Stimulated activated CD4-positive, alpha-beta T cell treated with anti-CD3 and anti-CD28 coated beads, Interleukin-1b, Interleukin-23, amount 100 ng/mL, for 4 hours (primary cell): Measurements from ENCODE around the gene ATXN1.

Source experiments
- DNase-seq, 2 donors: peaks; one replicate each; pipeline ENCODE4 v3.0.0-alpha.2; 2020; ENCODE audit warnings: low read depth in 2 of 2

Gene ATXN1

DNA sequence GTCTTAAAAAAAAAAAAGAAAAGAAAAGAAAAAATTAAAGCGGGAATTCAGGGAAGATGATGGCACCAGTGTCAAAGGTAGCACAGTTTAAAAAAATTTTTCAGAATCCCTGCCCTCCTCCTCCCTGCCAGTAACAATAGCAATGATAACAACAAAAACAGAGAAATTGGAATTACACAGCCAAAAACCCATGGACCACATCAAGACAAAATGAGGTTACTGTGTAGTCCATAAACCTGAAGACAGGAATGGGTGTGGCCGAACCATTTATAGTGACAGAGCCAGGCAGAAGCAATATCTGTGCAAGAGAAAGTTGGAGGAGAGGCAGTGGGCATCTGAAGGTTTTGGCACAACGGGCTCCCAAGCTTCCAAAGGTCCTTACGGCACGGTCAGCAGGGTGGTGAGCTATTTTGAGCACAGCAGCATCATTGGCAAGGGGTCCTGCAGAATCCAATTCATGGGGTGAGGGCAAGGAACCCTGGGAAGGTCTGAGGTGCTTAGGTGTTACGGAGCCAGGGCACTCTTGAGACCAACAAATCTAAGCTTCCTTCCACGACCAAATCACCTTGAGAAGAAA, 320.5 kb downstream of the ATXN1 start:
- DNase-seq = no peak

DNA sequence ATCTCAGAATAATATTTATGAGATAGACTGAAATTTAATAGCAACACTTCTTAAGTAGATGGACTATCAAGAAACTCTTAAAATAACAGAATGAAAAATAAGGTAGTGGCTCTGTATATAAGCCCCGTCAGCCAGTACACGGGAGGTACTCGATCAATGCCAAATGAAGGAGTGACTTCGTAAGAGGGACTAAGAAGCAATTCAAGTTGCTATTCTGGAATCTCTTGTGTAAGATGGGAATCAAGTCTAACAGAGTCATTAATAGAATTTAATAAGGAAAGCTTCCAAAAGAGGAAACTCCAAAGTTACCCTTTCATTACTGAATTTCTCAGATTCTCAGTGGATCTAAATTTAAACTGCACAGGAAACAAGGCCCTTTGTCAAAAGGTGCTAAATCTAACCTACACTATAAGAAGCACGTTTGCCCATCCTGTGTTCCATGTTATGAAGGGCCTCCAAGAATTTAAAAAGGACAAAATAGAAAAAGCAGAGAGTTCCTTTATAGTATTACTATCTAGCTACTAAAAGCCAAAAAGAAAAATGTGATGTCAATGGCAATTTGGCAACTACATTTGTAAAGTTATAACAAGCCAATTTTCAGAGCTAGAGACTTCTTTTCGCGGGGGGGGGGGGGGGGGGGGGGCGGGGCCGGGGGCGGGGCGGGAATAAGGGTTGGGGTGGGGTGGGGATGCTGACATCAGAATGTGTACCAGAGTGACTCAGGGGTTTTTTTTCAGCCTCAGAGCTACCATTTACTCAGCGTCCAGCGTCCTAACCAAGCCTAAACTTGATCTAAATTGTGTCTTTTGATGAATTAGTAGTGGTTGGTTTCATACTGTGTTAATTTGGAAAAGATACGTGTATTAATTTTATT, 322.3 kb downstream of the ATXN1 start:
- DNase-seq = no peak

DNA sequence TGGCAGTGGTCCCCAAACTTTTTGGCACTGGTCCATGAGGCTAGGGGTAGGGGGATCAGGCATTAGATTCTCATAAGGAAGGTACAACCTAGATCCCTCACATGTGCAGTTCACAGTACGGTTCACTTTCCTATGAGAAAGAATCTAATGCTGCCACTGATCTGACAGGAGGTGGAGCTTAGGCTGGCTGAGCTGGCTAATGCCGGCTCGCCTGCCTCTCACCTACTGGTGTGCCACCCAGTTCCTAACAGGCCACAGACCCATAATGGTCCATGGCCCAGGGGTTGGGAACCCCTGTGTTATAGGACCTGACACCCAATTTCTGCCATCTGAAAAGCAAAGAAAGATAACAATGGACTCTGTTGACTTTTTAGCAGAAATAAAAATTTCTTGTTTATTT, 323.3 kb downstream of the ATXN1 start:
- DNase-seq = no peak

DNA sequence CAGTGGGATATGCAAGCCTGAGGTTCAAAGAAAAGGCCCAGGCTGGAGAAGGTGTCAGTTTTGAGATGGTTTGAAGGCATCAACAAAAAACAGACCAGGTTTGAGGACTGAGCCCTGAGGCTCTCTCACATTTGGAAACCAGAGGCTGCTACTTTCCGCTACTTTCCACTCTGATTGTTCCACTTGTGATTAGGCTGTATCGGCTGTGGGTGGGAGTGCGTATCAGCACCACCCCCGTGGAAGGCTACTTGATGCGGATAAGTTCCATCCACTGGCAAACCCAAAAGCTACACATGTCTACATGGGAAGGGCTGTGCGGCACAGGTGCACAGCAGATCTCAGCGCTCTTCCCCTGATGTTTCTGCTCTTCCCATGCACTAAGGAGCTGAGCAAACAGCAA, 324.2 kb downstream of the ATXN1 start:
- DNase-seq = no peak

DNA sequence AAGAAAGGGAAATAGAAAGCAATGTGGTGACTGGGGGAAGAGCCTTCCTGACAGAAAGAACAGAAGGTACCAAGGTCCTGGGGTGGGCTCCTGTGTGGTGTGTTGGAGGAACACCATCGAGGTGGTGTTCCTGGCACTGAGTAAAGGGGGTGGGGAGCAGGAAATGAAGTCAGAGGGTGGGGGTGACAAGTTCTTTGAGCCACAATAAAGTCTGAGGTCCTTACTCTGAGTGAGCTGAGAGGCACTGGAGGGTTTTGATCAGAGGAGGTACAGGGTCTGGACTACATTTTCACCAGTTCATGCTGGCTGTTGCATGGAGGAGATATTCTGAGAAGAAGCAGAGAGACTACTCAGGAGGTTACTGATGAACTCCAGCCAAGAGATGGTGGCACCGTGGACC, 324.7 kb downstream of the ATXN1 start:
- DNase-seq = no peak

DNA sequence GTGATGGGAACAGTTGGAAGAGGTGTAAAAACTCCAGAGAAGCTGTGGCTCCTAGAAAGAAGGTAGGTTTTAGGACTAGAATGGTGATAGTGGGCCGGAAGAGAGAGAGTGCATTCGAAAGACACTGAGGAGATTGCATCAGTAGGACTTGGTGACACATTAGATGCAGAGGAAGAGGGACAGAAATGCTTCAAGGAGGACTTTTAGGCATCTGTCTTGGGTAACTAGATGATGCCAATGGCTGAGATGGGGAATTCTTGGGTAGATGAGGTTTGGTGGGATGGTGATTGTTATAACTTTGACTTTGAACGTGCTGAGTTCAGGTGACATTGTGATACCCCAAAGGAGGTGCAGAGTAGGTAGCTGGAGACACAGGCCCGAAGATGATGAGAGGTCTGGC, 326.4 kb downstream of the ATXN1 start:
- no peak for DNase-seq

DNA sequence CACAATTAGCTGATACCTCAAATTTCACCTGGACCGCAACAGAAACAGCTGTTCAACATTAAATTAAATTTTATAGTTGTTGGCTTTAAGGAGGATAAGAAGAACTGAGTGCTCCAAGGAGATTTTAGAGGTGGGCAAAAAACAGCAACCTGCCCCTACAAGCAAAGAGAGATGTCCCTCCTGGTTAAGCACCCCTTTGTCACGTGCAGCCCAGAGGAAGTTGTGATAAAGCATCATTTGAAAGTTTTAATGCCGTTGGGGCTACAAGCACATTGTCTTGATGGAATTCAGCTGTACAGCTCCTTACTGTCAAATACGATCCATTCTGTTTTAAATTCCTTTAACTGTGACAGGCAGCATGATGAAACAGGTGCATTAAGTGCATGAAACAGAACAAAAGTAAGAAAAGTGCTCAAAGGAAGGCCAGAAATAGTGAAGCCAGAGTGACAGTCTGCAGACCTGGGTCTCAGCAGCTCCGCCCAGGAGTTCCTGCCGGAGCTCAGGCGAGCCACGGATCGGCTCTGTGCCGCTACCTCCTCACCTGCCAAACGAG, 327.8 kb downstream of the ATXN1 start:
- DNase-seq = no peak

DNA sequence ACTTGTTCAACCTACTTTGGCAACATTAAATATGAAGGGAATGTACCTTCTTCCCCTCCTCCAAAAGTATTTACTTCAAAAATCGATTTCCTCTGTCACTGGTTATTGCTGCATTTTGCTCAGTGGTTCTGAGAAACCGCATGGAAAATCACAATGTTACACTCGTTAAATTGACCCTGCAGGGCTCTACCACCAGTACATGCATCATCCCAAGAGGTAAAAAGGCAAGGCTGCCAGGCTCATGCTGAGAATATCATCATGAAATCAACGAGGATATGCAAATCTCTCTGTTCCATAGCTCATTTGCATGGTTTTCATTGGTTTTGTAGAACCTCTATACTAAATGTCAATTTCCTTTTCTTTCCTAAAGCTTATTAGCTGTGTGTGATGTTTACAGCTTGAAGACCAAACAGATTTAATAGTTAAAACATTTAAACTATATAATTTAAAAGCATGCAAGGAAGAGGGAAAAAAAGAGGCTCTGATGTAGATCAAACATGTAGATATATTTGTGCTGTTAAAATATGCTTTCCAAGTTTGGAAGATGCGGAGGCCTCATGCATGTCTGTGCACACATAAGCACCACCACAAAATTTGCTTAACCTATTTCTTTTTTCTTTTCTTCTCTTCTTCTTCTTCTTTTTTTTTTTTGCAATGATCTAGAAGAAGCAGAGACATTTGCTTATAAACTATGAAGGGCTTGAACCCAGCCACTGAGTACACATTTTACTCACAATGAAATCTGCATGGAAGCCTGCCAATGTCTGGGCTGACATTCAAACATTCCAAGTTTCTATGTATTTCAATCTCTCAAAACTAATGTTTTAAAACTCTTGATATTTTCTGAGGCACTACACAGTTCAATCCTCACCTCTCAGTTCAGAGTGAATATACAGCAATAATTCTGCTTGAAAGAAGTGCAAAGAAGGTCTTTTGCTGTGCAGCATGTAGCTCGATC, 328.9 kb downstream of the ATXN1 start:
- DNase-seq = no peak

DNA sequence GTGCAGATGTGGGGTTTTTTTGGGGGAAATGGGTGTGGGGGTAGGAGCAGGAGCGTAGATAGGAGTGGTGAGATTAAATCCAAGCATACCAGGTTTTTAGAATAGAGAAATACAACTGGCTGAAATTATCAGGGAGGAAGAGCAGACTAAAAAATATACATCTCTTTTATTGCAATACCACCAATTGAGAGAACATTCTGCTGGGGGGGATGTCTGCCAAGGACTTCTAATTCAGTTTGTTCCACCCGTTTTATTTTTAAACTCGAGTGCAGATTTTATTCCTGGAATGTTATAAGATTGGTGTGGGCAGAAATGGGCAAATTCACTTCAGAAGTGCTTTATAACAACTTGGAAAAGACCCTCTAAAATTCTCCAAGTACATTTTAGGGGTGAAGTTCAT, 330.2 kb downstream of the ATXN1 start:
- no peak for DNase-seq

DNA sequence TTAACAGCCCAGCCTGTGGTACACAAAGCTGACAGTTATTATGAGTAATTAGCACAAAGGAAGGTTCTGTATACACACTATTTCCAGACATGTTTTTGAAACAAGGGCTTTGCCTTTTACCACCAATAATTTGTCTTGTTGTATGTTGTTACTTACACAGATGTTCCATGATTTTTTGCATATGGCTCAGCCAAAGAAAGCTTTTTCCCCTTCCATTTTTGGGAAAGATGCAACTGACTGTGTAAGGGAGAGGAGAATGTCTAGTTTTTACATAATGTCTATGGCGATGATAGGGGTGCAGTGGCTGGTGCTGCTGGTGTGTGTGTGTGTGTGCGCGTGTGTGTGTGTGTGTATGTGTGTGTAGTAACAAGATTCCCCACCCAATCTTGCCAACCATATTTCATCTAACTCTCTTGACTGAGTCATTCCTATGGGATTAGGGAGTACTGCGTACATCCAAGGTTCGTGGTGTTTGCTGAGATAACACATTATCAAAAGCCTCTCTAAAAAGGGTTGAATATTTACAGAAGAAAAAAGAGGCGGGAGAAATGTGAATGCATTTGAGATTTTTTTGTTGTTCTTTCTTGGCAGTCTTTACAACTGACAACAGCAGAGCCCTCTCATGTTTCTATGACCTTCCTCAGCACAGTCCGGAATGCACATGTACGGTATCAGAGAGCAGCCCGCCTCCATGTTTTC, 330.7 kb downstream of the ATXN1 start:
- no peak for DNase-seq

DNA sequence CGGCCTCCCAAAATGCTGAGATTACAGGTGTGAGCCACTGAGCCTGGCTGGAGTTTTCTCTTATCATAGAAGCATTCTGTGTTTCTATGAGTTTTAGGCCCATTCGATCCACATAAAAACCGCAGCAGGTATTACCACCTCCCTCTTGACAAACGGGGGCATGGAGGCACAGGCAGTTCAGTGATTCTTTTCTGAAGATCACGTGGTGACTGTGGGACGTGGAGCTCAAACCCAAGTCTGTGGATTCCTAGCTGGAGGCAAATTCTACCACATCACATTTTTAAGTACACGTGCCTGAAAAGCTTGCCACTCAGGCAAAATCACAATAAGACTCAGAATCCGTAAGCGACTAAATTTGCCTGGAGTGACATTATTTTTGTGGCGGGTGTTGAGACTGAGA, 331.6 kb downstream of the ATXN1 start:
- no peak for DNase-seq

DNA sequence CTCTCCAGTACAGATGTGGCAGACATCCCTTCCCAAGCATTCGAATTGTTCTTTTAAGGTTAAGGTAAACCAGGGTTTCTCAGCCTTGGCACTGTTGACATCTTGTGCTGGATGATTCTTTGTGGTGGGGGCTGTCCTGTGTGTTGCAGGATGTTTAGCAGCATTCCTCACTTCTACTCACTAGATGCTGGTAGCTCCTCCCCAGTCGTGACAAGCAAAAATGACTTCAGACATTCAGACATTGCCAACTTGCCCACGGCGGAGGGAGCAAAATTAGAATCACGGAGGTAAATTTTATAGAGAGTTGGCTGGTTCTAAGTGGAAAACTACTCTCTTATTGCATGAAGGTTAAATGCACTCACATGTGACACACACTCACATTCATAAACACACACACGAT, 334.1 kb downstream of the ATXN1 start:
- no peak for DNase-seq

DNA sequence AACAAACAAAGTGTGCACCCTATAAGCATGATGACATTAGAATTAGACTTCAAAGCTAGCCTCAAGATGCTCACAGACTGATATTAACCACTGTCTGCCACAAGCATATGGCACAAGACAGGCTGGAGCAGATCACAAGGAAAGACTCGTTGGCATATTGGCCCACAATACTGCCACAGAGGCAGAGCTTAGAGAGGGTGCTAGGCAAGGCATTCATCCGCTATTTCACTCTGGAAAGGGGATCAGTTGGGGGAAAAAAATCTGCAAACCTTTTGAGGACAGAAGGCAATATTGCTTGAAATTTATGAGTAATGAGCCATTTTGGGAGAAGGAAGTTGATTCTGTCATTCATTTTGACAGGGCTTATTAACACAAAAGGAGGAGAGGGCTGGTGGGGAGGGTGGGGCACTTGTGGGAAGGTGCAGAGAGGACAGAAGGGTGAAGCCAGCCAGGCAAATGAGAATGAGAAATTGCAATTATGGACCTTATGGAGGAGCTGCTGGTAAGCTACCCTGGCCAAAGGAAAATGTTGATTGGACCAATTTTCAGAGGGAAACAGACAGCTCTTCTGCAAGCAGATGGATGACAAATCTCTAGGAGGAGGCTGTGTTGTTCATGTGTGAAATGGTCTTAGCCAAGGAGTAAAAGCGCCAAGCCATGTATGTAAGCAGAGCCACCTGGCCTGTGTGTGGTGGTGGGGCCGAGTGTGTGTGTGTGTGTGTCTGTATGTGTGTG, 335.2 kb downstream of the ATXN1 start:
- DNase-seq = no peak

DNA sequence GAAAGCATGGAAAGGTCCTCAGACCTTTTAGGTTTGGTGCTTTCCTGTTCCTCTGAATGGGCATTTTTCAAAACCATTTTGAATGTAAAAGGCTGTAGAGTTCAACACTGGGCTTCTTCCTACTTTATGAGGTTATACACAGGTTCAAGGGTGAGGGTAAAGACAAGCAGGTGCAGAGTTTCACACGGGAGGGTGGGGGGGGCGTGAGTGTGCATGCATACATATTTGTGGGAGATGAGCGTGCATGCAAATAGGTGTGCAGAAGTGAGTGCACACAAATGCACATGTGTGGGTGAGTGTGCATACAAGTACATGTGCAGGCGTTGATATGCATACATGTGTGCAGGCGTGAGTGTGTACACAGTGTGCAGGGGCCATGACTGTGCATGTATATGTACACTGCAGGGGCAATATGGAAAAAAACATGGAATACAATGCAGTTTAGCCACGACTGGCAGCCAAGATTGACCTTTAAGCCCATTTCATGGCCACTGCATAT, 339.7 kb downstream of the ATXN1 start:
- DNase-seq = no peak

DNA sequence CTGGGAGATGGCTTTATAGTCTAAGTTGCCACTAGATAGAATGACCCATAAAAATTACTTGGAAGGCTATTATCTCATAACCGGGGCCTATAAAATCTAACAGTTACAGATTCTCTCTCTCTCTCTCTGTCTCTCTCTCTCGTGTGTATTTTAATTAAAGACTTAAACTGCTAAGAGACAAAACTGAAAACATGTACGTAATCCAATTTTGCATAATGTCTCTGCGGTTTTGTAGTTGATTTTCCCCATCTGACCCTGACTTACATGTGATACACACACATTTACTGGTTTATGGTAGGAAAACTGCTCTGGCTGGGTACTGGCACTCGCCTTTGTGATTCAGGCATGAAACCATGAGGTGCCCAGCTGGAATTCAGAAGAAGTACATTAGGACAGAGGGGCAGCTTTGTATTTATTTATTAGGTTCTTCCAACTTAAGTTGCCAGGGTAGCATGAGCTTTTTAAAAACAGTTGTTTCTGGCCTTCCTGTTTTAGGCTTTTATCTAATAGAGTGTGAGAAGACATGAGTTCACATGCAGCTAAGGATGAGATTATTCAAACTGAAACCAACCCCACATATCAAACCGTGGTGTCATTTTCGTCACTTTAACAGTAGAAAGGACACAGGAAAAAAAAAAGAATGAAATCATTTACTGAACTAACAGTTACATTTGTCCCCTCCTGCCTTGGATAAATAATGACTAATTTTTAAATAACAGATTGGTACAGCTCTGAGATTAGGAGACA, 340.4 kb downstream of the ATXN1 start:
- DNase-seq = no peak

DNA sequence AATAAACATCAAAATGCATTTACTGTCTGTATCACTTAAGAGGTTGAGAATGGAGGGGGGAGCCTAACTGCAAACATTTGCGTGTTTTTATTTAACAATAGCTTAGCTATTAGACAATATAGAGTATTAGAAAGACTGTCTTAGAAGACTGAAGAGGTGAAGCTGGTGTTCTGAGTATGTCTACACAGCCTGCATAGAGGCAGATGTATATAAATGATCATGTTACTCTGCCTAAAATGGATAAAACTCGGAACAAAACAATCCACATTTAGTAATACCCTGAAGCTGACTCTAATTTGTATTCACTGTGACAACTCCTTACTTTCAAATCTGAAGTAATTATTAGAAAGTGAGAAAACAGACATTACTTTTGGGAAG, 340.9 kb downstream of the ATXN1 start:
- no peak for DNase-seq

DNA sequence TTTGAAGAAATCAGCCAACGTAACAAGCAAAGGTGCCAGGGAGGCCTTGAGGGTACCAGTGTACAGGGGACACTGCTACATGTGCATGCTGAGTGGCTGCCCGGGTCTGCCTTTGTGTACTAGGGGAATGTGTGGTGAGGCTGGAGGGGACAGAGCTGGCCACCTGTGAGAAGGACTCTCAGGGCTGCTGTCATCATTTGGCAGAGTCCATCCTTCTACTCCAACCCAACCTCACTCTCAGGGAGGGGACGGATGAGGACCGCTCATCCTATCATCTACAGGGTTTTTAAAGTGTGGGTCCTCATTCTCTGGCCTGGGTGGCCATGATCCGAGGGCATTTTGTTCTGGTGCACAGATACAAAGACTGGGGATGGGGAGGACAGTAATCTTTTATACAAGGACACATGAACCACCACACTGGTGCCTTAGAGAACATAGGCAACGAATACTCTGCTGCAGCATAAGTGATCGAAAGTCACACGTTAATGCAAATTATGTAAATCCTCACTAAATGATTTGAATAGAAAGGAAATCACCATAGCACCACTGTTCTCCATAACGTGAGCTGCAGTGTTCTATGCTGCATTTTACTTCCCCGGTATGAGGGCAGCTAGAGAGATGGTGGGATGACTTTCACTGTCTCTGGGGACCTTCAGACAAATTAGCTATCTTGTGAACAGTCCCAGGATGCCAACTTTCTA, 341.5 kb downstream of the ATXN1 start:
- no peak for DNase-seq

DNA sequence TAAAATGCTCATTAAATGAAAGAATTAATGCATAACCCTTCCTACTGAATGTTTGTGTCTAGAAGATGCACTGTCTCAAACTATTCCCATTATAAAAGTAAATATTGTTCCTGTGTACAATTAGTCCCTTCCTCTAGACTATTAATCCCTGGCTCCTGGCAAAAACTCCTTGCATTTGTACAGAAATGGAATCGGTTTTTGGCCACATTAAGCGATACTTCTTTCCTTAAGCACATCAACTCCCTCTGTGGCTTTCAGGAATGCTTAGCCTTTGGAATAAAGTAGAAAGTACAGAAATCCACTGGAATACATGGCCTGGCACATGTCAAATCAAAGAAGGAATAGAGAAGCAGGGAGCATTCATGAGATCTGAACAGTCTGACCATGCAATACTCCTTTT, 343.1 kb downstream of the ATXN1 start:
- DNase-seq = no peak

DNA sequence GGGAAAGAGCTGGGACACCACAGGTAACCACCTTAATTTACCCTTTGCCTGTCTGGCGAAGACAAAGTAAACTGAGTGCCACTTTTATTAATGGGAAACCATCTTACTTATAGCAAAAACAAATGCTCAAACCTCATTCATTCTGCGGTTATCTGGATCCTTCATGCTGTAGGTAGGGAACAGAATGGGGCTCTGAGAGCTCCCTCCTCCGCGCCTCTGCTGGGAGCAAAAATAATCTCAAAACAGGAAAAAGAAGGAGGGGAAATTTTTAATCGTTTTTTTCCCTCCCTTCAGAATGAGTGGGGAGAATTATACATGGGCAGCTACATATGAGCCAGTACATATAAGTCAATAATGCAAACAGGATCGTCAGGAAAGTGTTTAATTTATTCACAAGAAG, 345.6 kb downstream of the ATXN1 start:
- DNase-seq = no peak
